Measurements from ENCODE around the gene CYP4B1. TPM values are rescaled to one million over a fixed set of nuclear protein-coding genes. Genes with fewer than 3 reads are reported as not detected.

The CYP4B1 gene
- total RNA-seq, 1 experiment from 2014 or later: not detected

- no peak overlapping the region for H3K4me2 ChIP-seq (ENCODE audit: low read depth, low read length, poor library complexity, severe bottlenecking)
- no peak overlapping the region for H3K9ac ChIP-seq (ENCODE audit: low read length)
- H3K79me2 ChIP-seq (ENCODE audit: low read length): no peaks in the 10 kb centered on the region
- H3K27me3 ChIP-seq (ENCODE audit: low read length): no peaks in the 10 kb centered on the region
- H3K36me3 ChIP-seq (ENCODE audit: insufficient read depth, low read length): no peaks in the 10 kb centered on the region
- H3K9me3 ChIP-seq (ENCODE audit: low read length): no peaks in the 10 kb centered on the region
- H3K4me3 ChIP-seq (ENCODE audit: low read length): no peak overlapping the region
- no peak overlapping the region for H3K27ac ChIP-seq (ENCODE audit: low read length)
- H3K4me1 ChIP-seq (ENCODE audit: low read length): no peaks in the 10 kb centered on the region
- no peak for DNase-seq
- H4K20me1 ChIP-seq (ENCODE audit: insufficient read depth, low read depth, low read length): no peaks in the 10 kb centered on the region
- H3K9me2 ChIP-seq (replicated peaks; ENCODE audit: insufficient read depth, low read length): no peaks in the 10 kb centered on the region
- H2AFZ ChIP-seq (ENCODE audit: low read length): no peak overlapping the region
Observed at GRCh38 chr1:46760558-46761166, 38.2 kb upstream of the CYP4B1 start.

- no peak for DNase-seq
- no peak overlapping the region for H2AFZ ChIP-seq (ENCODE audit: low read length)
- no peaks in the 10 kb centered on the region for H3K9me3 ChIP-seq (ENCODE audit: low read length)
- H3K9ac ChIP-seq (ENCODE audit: low read length): no peak overlapping the region
- H3K36me3 ChIP-seq (ENCODE audit: insufficient read depth, low read length): no peaks in the 10 kb centered on the region
- no peaks in the 10 kb centered on the region for H3K9me2 ChIP-seq (replicated peaks; ENCODE audit: insufficient read depth, low read length)
- no peaks in the 10 kb centered on the region for H3K27me3 ChIP-seq (ENCODE audit: low read length)
- H3K79me2 ChIP-seq (ENCODE audit: low read length): no peaks in the 10 kb centered on the region
- H3K27ac ChIP-seq (ENCODE audit: low read length): no peak overlapping the region
- no peaks in the 10 kb centered on the region for H4K20me1 ChIP-seq (ENCODE audit: insufficient read depth, low read depth, low read length)
- H3K4me1 ChIP-seq (ENCODE audit: low read length): no peaks in the 10 kb centered on the region
- no peak overlapping the region for H3K4me3 ChIP-seq (ENCODE audit: low read length)
- no peak overlapping the region for H3K4me2 ChIP-seq (ENCODE audit: low read depth, low read length, poor library complexity, severe bottlenecking)
Observed at GRCh38 chr1:46761740-46762139, 37.1 kb upstream of the CYP4B1 start.

DNA sequence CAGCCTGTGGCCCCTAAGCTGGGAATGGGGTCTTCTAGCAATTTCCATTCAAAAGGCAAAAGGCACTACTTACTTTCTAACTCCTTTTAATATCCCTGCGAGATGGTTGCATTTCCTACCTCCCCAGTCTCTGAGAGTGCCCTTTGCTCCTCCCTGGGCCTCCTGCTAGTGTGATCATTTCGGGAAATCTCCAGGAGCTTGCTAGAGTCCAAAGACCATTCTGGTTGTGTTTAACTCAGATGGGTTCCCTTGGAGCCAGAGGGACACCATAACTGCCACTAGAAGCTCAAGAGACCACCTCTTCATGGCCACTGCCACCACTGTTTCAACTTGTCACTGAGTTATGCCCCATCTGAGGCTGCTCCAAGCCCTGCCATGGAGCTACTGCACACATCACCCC lies 34.4 kb upstream of the CYP4B1 start:
- H3K36me3 ChIP-seq (ENCODE audit: insufficient read depth, low read length): no peaks in the 10 kb centered on the region
- no peaks in the 10 kb centered on the region for H3K9me2 ChIP-seq (replicated peaks; ENCODE audit: insufficient read depth, low read length)
- no peaks in the 10 kb centered on the region for H3K79me2 ChIP-seq (ENCODE audit: low read length)
- H3K4me1 ChIP-seq (ENCODE audit: low read length): no peaks in the 10 kb centered on the region
- DNase-seq: no peak
- H3K27ac ChIP-seq (ENCODE audit: low read length): no peak overlapping the region
- no peaks in the 10 kb centered on the region; the same call in 1 of the 2 replicates for H3K9me3 ChIP-seq (ENCODE audit: low read length)
- no peaks in the 10 kb centered on the region for H3K27me3 ChIP-seq (ENCODE audit: low read length)
- H3K4me3 ChIP-seq (ENCODE audit: low read length): no peak overlapping the region
- no peaks in the 10 kb centered on the region for H4K20me1 ChIP-seq (ENCODE audit: insufficient read depth, low read depth, low read length)
- no peak overlapping the region for H3K9ac ChIP-seq (ENCODE audit: low read length)
- H3K4me2 ChIP-seq (ENCODE audit: low read depth, low read length, poor library complexity, severe bottlenecking): no peak overlapping the region
- H2AFZ ChIP-seq (ENCODE audit: low read length): no peak overlapping the region

GRCh38 chr1:46767649-46768282 lies 31.1 kb upstream of the CYP4B1 start:
- H3K4me3 ChIP-seq (ENCODE audit: low read length): no peak overlapping the region
- H3K4me2 ChIP-seq (ENCODE audit: low read depth, low read length, poor library complexity, severe bottlenecking): no peak overlapping the region
- no peaks in the 10 kb centered on the region for H3K4me1 ChIP-seq (ENCODE audit: low read length)
- H3K36me3 ChIP-seq (ENCODE audit: insufficient read depth, low read length): no peaks in the 10 kb centered on the region
- no peak overlapping the region for H2AFZ ChIP-seq (ENCODE audit: low read length)
- H3K27ac ChIP-seq (ENCODE audit: low read length): no peak overlapping the region
- H3K9ac ChIP-seq (ENCODE audit: low read length): no peak overlapping the region
- H3K9me2 ChIP-seq (replicated peaks; ENCODE audit: insufficient read depth, low read length): no peaks in the 10 kb centered on the region; the same call in 1 of the 2 replicates
- no peak for DNase-seq
- H3K9me3 ChIP-seq (ENCODE audit: low read length): peaks cover 10% of the 10 kb centered on the region
- no peaks in the 10 kb centered on the region for H4K20me1 ChIP-seq (ENCODE audit: insufficient read depth, low read depth, low read length)
- H3K27me3 ChIP-seq (ENCODE audit: low read length): no peaks in the 10 kb centered on the region; the same call in 1 of the 2 replicates
- H3K79me2 ChIP-seq (ENCODE audit: low read length): no peaks in the 10 kb centered on the region

DNA sequence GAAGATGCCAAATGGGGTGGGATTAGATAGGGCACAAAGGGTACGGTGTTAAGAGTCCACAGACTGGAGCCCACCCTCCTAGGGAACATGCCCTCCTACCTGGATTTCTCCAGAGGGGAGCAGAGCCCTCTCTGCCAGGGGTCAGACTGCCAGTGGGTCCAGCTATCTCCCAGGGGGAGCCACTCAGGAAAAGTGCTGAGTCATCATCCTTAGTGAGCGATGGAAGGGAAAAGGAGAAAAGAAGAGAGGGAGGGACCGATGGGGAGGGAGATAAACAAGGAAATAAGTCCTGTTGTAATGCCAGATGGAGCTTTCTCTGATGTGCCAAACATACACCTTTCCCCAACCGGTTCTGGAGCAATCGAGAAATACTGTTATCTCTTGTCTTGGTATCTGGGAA lies 30.4 kb upstream of the CYP4B1 start:
- Histone ChIP-seq H3K4me2 (ENCODE audit: low read depth, low read length, poor library complexity, severe bottlenecking) (no peak overlapping the region), H3K9ac (ENCODE audit: low read length) (no peak overlapping the region), H4K20me1 (ENCODE audit: insufficient read depth, low read depth, low read length) (no peaks in the 10 kb centered on the region), H3K27ac (ENCODE audit: low read length) (no peak overlapping the region), H3K4me1 (ENCODE audit: low read length) (no peaks in the 10 kb centered on the region), H3K36me3 (ENCODE audit: insufficient read depth, low read length) (no peaks in the 10 kb centered on the region), H3K79me2 (ENCODE audit: low read length) (no peaks in the 10 kb centered on the region), H3K9me3 (ENCODE audit: low read length) (peaks cover 10% of the 10 kb centered on the region), H3K27me3 (ENCODE audit: low read length) (no peaks in the 10 kb centered on the region; the same call in 1 of the 2 replicates), H2AFZ (ENCODE audit: low read length) (no peak overlapping the region), H3K9me2 (replicated peaks; ENCODE audit: insufficient read depth, low read length) (no peaks in the 10 kb centered on the region; the same call in 1 of the 2 replicates), H3K4me3 (ENCODE audit: low read length) (no peak overlapping the region)
- no peak for DNase-seq

GRCh38 chr1:46769028-46769740 lies 29.7 kb upstream of the CYP4B1 start:
- Histone ChIP-seq H2AFZ (ENCODE audit: low read length) (no peak overlapping the region), H3K9me3 (ENCODE audit: low read length) (peaks cover 10% of the 10 kb centered on the region), H3K36me3 (ENCODE audit: insufficient read depth, low read length) (no peaks in the 10 kb centered on the region), H3K4me1 (ENCODE audit: low read length) (no peaks in the 10 kb centered on the region), H3K27me3 (ENCODE audit: low read length) (no peaks in the 10 kb centered on the region; the same call in 1 of the 2 replicates), H3K9ac (ENCODE audit: low read length) (no peak overlapping the region), H3K27ac (ENCODE audit: low read length) (no peak overlapping the region), H3K4me3 (ENCODE audit: low read length) (no peak overlapping the region), H3K4me2 (ENCODE audit: low read depth, low read length, poor library complexity, severe bottlenecking) (no peak overlapping the region), H3K79me2 (ENCODE audit: low read length) (no peaks in the 10 kb centered on the region), H3K9me2 (replicated peaks; ENCODE audit: insufficient read depth, low read length) (no peaks in the 10 kb centered on the region; the same call in 1 of the 2 replicates), H4K20me1 (ENCODE audit: insufficient read depth, low read depth, low read length) (no peaks in the 10 kb centered on the region)
- DNase-seq: no peak

GRCh38 chr1:46770541-46770940 lies 28.3 kb upstream of the CYP4B1 start:
- Histone ChIP-seq H3K79me2 (ENCODE audit: low read length) (no peaks in the 10 kb centered on the region), H3K4me3 (ENCODE audit: low read length) (no peak overlapping the region), H3K9me3 (ENCODE audit: low read length) (peaks cover 14% of the 10 kb centered on the region), H3K4me2 (ENCODE audit: low read depth, low read length, poor library complexity, severe bottlenecking) (no peak overlapping the region), H3K27ac (ENCODE audit: low read length) (no peak overlapping the region), H3K9ac (ENCODE audit: low read length) (no peak overlapping the region), H4K20me1 (ENCODE audit: insufficient read depth, low read depth, low read length) (no peaks in the 10 kb centered on the region), H3K27me3 (ENCODE audit: low read length) (no peaks in the 10 kb centered on the region; the same call in 1 of the 2 replicates), H3K9me2 (replicated peaks; ENCODE audit: insufficient read depth, low read length) (no peaks in the 10 kb centered on the region; the same call in 1 of the 2 replicates), H2AFZ (ENCODE audit: low read length) (no peak overlapping the region), H3K36me3 (ENCODE audit: insufficient read depth, low read length) (no peaks in the 10 kb centered on the region), H3K4me1 (ENCODE audit: low read length) (no peaks in the 10 kb centered on the region)
- DNase-seq: no peak

GRCh38 chr1:46772571-46772970 lies 26.3 kb upstream of the CYP4B1 start:
- Histone ChIP-seq H4K20me1 (ENCODE audit: insufficient read depth, low read depth, low read length) (no peaks in the 10 kb centered on the region), H3K27me3 (ENCODE audit: low read length) (no peaks in the 10 kb centered on the region; the same call in 1 of the 2 replicates), H3K9me2 (replicated peaks; ENCODE audit: insufficient read depth, low read length) (no peaks in the 10 kb centered on the region; the same call in 1 of the 2 replicates), H3K4me3 (ENCODE audit: low read length) (no peak overlapping the region), H3K79me2 (ENCODE audit: low read length) (no peaks in the 10 kb centered on the region), H3K4me2 (ENCODE audit: low read depth, low read length, poor library complexity, severe bottlenecking) (no peak overlapping the region), H3K4me1 (ENCODE audit: low read length) (no peaks in the 10 kb centered on the region), H3K9me3 (ENCODE audit: low read length) (peaks cover 14% of the 10 kb centered on the region), H3K36me3 (ENCODE audit: insufficient read depth, low read length) (no peaks in the 10 kb centered on the region), H3K27ac (ENCODE audit: low read length) (no peak overlapping the region), H2AFZ (ENCODE audit: low read length) (no peak overlapping the region), H3K9ac (ENCODE audit: low read length) (no peak overlapping the region)
- no peak for DNase-seq
